Thyroid gland (tissue), 4 donors: ENCODE data around the gene CCDC47. TPM values are rescaled to one million over a fixed set of nuclear protein-coding genes. Genes with fewer than 3 reads are reported as not detected.
"Not testable (repeated sequence)": the region's sequence is repeated elsewhere in the genome, so short reads cannot be mapped to it uniquely, and the experiment has no call there.

Source experiments
- DNase-seq, 2 donors: peaks; one replicate each; pipeline ENCODE4 v3.0.0-alpha.2; 2019
- H3K27ac ChIP-seq, 3 donors: fragments of 200-600 bp; sonication (generic); 1 replicate in 2 of 3; 2 replicates in 1 of 3; pipeline ENCODE4 v1.5.1; 2016 to 2019; ENCODE audit warnings: mild to moderate bottlenecking in 1 of 3, moderate library complexity in 1 of 3
- H3K27me3 ChIP-seq: fragments of 200-600 bp; sonication (generic); one replicate; pipeline ENCODE4 v1.5.1; 2019
- H3K36me3 ChIP-seq, 2 donors: fragments of 200-600 bp; sonication (generic); one replicate each; pipeline ENCODE4 v1.5.1; 2016 to 2019
- H3K4me1 ChIP-seq, 2 donors: fragments of 200-600 bp; sonication (generic); one replicate each; pipeline ENCODE4 v1.5.1; 2017 to 2019
- H3K4me3 ChIP-seq, 3 donors: fragments of 200-600 bp; sonication (generic); replicated peaks in 1 of 3; 1 replicate in 2 of 3; 2 replicates in 1 of 3; pipeline ENCODE4 v1.5.1; 2016; ENCODE audit warnings: mild to moderate bottlenecking in 1 of 3
- H3K9me3 ChIP-seq: fragments of 200-600 bp; sonication (generic); one replicate; pipeline ENCODE4 v1.5.1; 2017
- POLR2A ChIP-seq, 2 donors: fragments of 450-650 bp; IDR thresholded peaks; one replicate each; pipeline ENCODE4 v1.6.1; 2017; ENCODE audit warnings: antibody characterized with exemption in 2 of 2, mild to moderate bottlenecking in 2 of 2, moderate library complexity in 1 of 2
- WGBS, 2 donors: methylation state at CpG; one replicate each; pipeline ENCODE4 v1.1.5; 2017; 5-methylcytosine and 5-hydroxymethylcytosine counted together
- intact Hi-C: fragments of 100-400 bp; cut with DNase I; formaldehyde crosslinking; loops from one replicate; pipeline ENCODE4 v1.15.1; 2023
- total RNA-seq, 4 donors: library from RNA; depleted of rRNA; stranded (reverse); fragments of >200 nt; gene quantifications; one replicate each; pipeline ENCODE4 v1.2.3, GENCODE V29; 2016
- TF ChIP-seq, protein P1 (sequence below), 6 experiments: fragments of 200-600 bp in 3 of 6; fragments of 450-650 bp in 3 of 6; sonication (generic) in 3 of 6; IDR thresholded peaks; one replicate each; pipeline ENCODE4 v1.5.1; 2016 to 2019; ENCODE audit warnings: antibody characterized with exemption in 6 of 6, mild to moderate bottlenecking in 2 of 6, inconsistent platforms in 1 of 6, moderate library complexity in 1 of 6

Gene CCDC47
- total RNA-seq, 4 donors from 2014 or later = 69.4 to 120 (median 85.1) TPM

DNA sequence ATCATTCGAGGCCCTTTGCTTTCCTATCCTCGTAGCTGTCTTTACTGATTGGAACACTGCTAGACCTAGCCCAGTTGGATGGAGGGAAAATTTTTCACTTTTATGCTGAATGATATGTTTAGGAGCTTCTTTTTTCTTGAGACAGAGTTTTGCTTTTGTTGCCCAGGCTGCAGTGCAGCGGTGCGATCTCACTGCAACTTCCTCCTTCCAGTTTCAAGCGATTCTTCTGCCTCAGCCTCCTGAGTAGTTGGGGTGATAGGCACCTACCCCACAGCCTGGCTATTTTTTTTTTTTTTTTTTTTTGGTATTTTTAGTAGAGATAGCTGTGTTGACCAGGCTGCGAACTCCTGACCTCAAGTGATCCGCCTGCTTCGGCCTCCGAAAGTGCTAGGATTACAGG is 36.6 kb upstream of the CCDC47 start:
- Histone ChIP-seq H3K4me3 (no peak overlapping the region), H3K9me3 (no peaks in the 10 kb centered on the region), H3K36me3 (peaks cover 90 to 93% of the 10 kb centered on the region in 2 donors), H3K27me3 (no peaks in the 10 kb centered on the region), H3K27ac (no peak overlapping the region), H3K4me1 (no peaks in the 10 kb centered on the region)
- TF ChIP-seq, protein P1, sequence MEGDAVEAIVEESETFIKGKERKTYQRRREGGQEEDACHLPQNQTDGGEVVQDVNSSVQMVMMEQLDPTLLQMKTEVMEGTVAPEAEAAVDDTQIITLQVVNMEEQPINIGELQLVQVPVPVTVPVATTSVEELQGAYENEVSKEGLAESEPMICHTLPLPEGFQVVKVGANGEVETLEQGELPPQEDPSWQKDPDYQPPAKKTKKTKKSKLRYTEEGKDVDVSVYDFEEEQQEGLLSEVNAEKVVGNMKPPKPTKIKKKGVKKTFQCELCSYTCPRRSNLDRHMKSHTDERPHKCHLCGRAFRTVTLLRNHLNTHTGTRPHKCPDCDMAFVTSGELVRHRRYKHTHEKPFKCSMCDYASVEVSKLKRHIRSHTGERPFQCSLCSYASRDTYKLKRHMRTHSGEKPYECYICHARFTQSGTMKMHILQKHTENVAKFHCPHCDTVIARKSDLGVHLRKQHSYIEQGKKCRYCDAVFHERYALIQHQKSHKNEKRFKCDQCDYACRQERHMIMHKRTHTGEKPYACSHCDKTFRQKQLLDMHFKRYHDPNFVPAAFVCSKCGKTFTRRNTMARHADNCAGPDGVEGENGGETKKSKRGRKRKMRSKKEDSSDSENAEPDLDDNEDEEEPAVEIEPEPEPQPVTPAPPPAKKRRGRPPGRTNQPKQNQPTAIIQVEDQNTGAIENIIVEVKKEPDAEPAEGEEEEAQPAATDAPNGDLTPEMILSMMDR (IDR thresholded peaks at IDR 0.05) = no peak
- no peak for TF ChIP-seq POLR2A (IDR thresholded peaks at IDR 0.05)
- intact Hi-C loops = no loop called here
- WGBS, 2 donors = 86 to 90% methylated on average over 9 of the region's 9 CpGs
- DNase-seq = no peak

DNA sequence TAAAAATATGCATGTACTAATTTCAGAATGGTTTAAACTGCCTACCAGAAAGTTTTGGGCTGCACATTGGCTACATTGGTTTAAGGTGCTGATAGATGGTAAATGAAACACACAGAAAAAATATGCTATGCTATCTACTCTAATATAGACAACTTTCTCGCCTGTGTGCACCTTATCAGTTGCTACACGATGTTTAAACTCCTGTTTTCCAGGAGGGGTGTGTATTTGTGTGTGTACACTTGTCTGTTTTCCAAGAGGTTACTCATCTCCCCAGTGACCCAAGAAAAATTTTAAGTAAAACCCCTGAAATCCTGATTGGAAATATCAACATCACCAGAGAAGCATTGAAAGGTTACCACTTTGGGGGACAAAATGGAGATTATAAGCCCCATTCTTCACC is 32.2 kb upstream of the CCDC47 start:
- WGBS, 2 donors = 90% methylated on average over 2 of the region's 2 CpGs

DNA sequence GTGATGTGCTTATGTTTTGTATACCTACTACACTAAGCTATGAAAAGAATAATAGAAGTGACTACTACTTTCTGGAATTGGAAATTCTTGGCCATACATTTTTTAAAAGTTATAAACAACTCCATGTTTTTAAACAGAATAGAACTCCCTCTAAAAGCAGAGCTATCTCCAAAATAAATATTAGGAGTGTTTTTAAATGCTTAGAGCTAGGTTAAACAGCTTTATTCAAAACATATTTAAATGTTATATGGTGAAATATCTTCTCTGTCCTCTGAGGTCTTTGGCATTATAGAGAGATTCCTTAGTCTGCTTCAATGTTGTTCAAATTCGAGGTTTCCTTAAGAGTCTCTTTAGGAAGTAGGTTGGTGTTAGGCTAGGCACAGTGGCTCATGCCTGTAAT is 30.9 kb upstream of the CCDC47 start:
- 86 to 96% methylated on average over 1 of the region's 1 CpG for WGBS, 2 donors

More for the DNA sequence above, 32.2 kb upstream of the CCDC47 start:
- TF ChIP-seq POLR2A (IDR thresholded peaks at IDR 0.05) = no peak
- TF ChIP-seq, protein P1 (IDR thresholded peaks at IDR 0.05) = no peak
- no peaks in the 10 kb centered on the region for H3K27me3 ChIP-seq
- no peaks in the 10 kb centered on the region for H3K9me3 ChIP-seq
- intact Hi-C loops = no loop called here
- DNase-seq = no peak
- H3K36me3 ChIP-seq = peaks cover 63 to 88% of the 10 kb centered on the region in 2 donors
- no peak overlapping the region for H3K4me3 ChIP-seq
- no peaks in the 10 kb centered on the region for H3K4me1 ChIP-seq
- no peak overlapping the region for H3K27ac ChIP-seq

DNA sequence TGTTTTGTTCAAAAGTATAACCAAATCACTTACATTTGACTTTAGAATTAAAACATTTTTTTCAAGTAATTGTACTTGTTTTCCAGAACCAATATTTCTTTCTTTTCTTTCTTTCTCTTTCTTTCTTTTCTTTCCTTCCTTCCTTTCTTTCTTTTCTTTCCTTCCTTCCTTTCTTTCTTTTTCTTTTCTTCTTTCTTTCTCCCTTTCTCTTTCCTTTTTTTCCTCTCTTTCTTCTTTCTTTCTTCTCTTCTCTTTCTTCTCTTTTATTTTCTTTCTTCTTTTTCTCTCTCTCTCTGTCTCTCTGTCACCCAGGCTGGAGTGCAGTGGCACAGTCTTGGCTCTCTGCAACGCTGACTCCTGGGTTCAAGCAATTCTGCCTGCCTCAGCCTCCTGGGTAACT is 27.4 kb upstream of the CCDC47 start:
- Histone ChIP-seq H3K27ac (no peak overlapping the region), H3K4me1 (no peaks in the 10 kb centered on the region), H3K27me3 (no peaks in the 10 kb centered on the region), H3K4me3 (no peak overlapping the region), H3K9me3 (no peaks in the 10 kb centered on the region), H3K36me3 (peaks cover 63 to 86% of the 10 kb centered on the region in 2 donors)
- intact Hi-C loops = no loop called here
- no peak for TF ChIP-seq POLR2A (IDR thresholded peaks at IDR 0.05)
- TF ChIP-seq, protein P1 (IDR thresholded peaks at IDR 0.05) = no peak
- DNase-seq = no peak
- 96 to 100% methylated on average over 1 of the region's 1 CpG for WGBS, 2 donors

More for the DNA sequence above, 30.9 kb upstream of the CCDC47 start:
- H3K27me3 ChIP-seq = no peaks in the 10 kb centered on the region
- peaks cover 62 to 88% of the 10 kb centered on the region in 2 donors for H3K36me3 ChIP-seq
- no peak overlapping the region for H3K4me3 ChIP-seq
- TF ChIP-seq POLR2A (IDR thresholded peaks at IDR 0.05) = no peak
- TF ChIP-seq, protein P1 (IDR thresholded peaks at IDR 0.05) = no peak
- DNase-seq = no peak
- no peaks in the 10 kb centered on the region for H3K4me1 ChIP-seq
- intact Hi-C loops = no loop called here
- no peak overlapping the region for H3K27ac ChIP-seq
- H3K9me3 ChIP-seq = no peaks in the 10 kb centered on the region

DNA sequence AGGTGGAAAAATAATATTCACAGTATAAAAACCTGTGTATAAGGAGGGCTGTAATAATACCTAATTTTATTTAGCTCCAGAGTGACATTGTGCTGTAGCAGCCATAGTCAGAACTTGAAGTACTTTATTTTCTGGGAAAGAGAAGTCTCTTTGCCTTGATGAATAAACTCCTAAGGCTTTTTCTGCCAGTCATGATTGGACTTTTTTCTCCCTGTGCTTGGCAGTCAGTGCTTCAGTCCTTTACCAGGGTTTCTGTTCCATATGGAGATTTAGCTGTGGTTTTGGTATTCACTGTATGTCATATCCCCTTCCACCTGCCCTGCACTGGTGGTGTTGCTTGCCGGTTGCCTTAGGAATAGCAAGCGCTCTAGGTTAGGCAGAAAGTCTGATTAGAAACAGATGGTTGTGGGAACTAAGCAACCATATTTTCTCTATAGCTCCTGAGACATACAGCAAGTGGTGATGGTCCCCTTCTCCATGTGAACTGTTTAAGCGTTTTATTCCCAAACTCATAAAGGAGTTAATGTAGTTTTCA is 25.2 kb upstream of the CCDC47 start:
- H3K4me3 ChIP-seq = no peak overlapping the region
- 92 to 95% methylated on average over 3 of the region's 3 CpGs for WGBS, 2 donors
- H3K4me1 ChIP-seq = no peaks in the 10 kb centered on the region
- TF ChIP-seq POLR2A (IDR thresholded peaks at IDR 0.05) = no peak
- TF ChIP-seq, protein P1 (IDR thresholded peaks at IDR 0.05) = no peak
- no peak for DNase-seq
- no peaks in the 10 kb centered on the region for H3K9me3 ChIP-seq
- no peak overlapping the region for H3K27ac ChIP-seq
- H3K27me3 ChIP-seq = no peaks in the 10 kb centered on the region
- intact Hi-C loops = no loop called here
- peaks cover 74 to 89% of the 10 kb centered on the region in 2 donors for H3K36me3 ChIP-seq

DNA sequence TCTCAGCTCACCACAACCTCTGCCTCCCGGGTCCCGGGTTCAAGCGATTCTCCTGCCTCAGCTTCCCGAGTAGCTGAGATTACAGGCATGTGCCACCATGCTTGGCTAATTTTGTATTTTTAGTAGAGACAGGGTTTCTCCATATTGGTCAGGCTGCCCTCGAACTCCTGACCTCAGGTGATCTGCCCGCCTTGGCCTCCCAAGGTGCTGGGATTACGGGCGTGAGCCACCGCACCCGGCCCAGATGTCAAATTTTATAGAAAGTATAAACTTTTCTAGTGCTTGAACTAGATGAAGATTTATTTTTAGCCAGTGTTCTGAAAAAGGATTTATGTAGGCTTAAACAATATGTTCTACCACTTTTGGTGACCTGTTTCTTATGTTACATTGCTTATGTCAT is 23.0 kb upstream of the CCDC47 start:
- H3K36me3 ChIP-seq = peaks cover 74 to 84% of the 10 kb centered on the region in 2 donors
- H3K27me3 ChIP-seq, H3K9me3 ChIP-seq, H3K27ac ChIP-seq, DNase-seq, H3K4me3 ChIP-seq, H3K4me1 ChIP-seq, intact Hi-C loops: not testable (repeated sequence)
- WGBS, 2 donors = 97% methylated on average over 10 of the region's 10 CpGs
